GM10266 (cell line): ENCODE results near the gene RAVER2.

Experiments used
- DNase-seq: peaks from one replicate; pipeline ENCODE4 v3.0.0; 2012; ENCODE audit errors: extremely low spot score
- TF ChIP-seq, protein P1 (sequence below): IDR thresholded peaks from 2 replicates; pipeline ENCODE4 v1.5.1; 2012; ENCODE audit warnings: mild to moderate bottlenecking, low read depth; ENCODE audit not compliant: control insufficient read depth, insufficient read depth; ENCODE audit errors: missing control alignments

The RAVER2 gene

DNA sequence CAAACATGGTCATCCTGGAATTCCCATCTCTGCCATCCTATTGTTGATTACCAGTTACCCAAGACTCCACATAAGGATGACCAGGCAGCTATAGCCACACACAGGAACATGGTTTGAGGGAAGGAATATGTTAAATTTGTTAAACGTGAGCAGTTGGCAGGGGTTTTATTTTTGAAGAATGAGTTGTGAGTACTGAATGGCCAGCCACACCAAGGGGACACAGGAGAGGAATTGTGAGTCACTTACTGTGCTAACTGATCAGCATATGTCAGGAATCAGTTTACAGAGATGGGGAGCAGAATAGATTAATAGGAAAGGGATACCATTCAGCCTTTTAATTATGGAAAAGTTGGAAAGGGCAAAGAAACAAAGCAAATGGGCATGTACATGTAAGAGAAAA is 39.3 kb upstream of the RAVER2 start:
- TF ChIP-seq, protein P1, sequence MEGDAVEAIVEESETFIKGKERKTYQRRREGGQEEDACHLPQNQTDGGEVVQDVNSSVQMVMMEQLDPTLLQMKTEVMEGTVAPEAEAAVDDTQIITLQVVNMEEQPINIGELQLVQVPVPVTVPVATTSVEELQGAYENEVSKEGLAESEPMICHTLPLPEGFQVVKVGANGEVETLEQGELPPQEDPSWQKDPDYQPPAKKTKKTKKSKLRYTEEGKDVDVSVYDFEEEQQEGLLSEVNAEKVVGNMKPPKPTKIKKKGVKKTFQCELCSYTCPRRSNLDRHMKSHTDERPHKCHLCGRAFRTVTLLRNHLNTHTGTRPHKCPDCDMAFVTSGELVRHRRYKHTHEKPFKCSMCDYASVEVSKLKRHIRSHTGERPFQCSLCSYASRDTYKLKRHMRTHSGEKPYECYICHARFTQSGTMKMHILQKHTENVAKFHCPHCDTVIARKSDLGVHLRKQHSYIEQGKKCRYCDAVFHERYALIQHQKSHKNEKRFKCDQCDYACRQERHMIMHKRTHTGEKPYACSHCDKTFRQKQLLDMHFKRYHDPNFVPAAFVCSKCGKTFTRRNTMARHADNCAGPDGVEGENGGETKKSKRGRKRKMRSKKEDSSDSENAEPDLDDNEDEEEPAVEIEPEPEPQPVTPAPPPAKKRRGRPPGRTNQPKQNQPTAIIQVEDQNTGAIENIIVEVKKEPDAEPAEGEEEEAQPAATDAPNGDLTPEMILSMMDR, result no peak
- DNase-seq, result no peak

DNA sequence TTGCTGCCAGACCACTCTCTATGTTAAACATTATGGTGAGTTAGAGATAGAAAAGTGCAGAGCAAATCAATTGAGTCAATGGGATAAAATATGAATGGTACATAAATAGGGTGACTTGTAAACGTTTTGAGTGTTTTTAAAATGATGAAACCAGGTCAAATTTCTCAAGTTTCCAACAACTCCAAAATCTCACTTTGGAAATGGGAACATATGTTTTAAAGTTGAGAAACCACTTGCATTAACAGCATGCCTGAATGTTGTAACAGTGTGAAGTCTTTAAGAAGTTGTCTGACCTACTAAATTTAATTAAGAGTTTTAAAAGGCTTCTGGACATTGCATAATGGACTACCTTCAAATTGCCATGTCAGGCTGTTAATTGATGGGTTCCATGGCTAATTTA is 33.6 kb upstream of the RAVER2 start:
- no peak for DNase-seq
- TF ChIP-seq, protein P1, result no peak

DNA sequence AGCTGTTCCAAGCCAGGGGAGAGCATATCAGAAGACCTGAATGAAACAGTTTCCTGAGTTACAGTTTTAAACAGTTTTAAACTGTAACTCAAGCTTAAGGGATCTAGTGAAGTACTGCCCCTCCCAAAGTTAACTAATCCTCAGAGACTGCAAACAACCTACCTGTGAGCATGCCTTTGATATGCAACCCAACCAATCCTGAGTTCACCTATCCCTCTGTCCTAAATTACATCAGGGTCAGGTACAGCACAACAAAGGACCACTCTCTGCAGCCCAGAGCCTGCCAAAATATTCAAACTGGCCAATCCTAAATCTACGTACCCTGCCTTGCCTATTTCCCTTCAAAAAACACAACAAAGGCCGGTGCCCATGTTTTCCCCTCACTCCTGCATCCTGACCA is 32.8 kb upstream of the RAVER2 start:
- no peak for DNase-seq
- TF ChIP-seq, protein P1, result no peak

DNA sequence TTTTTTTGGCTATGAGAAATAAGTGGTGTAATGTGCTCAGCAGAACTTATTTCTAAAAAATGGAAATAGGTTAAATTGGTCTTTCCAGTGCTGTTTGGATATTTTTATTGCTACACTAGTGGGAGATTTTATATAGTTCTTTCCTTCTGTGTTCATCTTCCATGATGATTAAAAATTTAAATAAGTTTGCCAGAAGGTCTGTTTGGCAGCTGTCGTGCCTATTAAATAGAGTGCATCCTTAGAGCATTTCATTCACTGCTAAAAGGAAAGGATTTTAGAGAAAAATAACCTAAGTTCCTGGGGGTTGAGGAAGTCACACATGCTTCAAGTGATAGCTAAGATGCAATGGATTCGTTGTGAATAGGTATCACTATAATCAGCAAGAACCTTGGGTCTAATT is 29.7 kb upstream of the RAVER2 start:
- no peak for DNase-seq
- TF ChIP-seq, protein P1, result no peak

DNA sequence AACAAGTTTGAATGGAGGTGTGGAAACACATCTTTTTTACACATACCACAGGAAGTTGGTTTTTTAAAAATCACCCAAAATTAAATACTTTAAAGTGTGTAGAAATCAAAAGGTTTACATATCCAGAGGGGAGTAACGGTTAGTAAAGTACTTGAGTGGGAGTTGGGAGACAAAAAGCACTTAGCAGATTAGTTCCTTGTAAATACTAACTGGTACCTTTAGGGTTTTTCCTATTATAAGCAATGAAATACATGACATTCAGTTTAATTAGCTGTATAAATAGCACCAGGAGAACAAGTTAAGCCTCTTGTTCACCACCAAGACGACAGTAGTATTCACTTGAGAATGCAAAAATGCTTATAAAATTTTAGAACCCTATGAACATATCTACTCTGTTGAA is 23.7 kb upstream of the RAVER2 start:
- DNase-seq, result no peak
- TF ChIP-seq, protein P1, result no peak

DNA sequence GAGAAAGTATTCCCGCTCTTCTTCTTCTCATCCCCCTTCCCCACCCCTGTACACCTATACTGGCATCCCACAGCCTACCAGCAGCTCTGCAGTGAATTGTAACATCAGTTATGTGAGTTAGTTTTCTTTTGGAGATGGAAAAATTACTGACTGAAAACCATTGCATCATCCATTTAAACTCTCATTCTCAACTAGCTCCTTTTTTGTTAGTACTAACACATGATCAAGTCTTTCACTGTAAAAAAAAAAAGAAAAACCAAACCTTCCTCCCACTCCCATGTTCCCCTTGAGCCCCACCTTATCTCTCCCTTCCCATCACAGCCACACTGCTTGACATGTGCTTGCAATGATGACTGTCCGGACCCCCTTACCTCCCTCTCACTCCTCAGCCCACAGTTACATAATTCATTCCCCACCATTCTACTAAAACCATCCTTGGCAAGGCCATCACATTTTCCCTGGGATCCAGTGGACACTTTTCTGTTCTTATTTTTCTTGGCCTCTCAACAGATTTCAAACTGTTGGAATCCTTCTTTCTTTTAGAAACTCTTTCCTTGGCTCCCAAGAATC is 23.2 kb upstream of the RAVER2 start:
- DNase-seq, result no peak
- TF ChIP-seq, protein P1, result no peak

DNA sequence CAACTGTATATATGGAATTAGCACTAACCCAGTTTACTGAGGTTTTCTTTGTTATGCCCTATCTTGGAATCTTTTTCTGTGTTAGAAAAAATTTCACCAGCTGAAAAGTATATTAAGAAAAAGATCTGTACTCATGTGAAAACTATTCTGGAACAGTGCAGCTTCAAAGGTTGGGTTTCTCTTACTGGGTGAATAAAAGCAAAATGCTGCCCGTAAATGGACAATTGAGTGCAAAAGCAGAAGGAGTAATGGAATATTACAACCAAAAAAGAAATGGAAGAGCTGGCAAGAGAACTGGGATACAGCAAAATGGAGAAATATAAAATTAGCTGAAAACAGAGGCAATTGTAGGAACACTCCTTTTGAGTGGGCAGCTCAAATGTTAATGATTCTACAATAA is 17.0 kb upstream of the RAVER2 start:
- TF ChIP-seq, protein P1, result no peak

More for the DNA sequence above, 17.0 kb upstream of the RAVER2 start:
- DNase-seq, result no peak
